Stimulated activated CD4-positive, alpha-beta T cell treated with anti-CD3 and anti-CD28 coated beads, Interleukin-15, amount 100 ng/mL, for 48 hours (primary cell): ENCODE results near the gene MRM3.
"Not testable (repeated sequence)": the region's sequence is repeated elsewhere in the genome, so short reads cannot be mapped to it uniquely, and the experiment has no call there.

Experiments used
- DNase-seq, 2 donors: peaks; one replicate each; pipeline ENCODE4 v3.0.0-alpha.2; 2020; ENCODE audit warnings: low read depth in 2 of 2

MRM3 gene

DNA sequence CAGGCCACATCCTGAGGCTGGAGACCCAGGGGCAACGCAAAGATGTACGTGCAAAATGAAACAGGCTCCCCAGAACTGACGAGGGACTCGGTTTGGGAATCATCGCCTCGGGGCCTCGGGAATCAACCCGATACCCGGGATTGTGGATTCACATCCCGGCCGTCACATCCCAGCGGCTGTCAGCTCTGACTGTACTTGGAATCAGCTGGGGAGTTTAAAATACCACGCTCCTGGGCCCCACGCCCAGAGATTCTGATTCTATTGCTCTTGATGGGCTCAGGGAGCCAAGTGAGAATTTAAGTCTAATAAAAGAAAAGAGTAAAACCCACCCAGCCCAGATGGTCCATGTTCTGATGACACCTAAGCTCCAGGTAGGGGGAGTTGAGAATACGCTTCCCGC is 42.2 kb downstream of the MRM3 start:
- DNase-seq = no peak

DNA sequence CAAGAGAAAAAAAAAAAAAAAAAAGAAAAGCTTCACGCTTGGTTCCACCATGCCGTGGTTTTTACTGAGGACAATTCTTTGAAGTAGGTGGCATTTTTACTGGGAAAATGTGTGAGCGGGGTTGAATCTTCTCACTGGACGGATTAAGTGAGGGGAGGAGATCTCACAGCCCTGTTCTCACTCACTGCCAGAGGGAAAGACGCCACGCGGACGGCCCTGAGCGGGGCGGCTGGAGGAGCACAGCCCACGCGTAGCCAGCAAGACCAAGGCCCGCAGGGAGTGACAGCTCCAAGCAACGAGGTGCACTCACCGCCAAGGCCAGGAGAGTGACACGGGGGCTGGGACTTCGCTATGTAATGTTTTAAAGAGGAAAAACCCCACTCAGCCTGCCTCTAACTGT is 43.1 kb downstream of the MRM3 start:
- no peak for DNase-seq

DNA sequence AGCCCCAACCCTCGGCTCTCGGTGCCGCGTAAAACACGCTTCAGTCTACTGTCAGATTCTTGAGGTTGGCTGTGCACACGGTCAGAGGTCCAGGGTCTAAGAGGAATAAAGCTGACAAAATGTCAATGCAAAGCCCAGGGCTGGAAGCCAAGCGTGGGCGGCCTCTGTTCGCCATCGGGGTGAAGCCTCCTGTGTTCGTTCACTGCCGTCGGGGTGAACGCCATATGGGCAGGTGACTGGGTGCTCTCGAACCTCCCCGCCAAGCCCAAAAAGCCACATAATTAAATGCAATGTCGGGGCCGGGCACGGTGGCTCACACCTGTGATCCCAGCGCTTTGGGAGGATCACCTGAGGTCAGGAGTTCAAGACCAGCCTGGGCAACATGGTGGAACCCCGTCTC is 44.6 kb downstream of the MRM3 start:
- no peak for DNase-seq

DNA sequence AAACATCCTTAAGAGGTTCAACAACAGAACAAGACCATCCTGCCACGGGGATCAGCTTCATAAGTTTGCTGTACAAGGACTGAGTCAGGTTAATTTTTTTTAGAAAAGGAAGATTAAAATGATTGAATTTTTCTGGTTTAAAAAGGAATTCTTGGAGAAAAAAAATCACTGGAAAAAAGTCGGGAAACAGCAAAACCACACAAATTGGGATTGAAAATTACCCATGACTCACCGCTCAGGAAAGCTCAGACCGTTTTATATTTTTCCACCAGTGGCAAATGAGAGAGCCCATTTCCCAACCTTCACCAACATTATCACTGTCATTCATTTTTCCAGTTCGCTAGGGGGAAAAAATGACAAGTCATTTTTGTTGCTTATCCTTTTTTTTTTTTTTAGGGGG is 46.6 kb downstream of the MRM3 start:
- DNase-seq = no peak

DNA sequence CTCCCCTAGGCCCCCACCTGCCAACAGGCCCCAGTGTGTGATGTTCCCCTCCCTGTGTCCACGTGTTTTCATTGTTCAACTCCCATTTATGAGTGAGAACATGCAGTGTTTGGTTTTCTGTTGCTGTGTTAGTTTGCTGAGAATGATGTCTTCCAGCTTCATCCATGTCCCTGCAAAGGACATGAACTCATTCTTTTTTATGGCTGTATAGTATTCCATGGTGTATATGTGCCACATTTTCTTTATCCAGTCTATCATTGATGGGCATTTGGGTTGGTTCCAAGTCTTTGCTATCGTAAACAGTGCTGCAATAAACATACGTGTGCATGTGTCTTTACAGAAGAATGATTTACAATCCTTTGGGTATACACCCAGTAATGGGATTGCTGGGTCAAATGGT is 47.5 kb downstream of the MRM3 start:
- DNase-seq = not testable (repeated sequence)

DNA sequence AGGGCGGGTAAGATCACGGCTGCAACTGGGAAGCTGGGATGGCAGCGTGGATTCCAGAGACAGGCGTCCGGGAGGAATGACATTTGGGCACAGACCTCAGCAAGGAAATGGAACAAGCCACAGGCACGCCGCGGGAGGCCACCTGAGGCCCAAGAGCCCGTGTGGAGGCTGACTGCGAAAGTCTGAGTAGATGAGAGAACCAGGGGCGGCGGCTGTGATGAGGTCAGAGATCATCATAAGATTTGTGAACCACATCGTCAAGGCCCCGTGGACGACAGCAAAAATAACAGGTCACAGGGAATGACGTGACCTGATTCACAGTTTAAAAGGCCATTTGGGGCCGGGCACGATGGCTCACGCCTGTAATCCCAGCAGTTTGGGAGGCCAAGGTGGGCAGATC is 48.2 kb downstream of the MRM3 start:
- DNase-seq = no peak

DNA sequence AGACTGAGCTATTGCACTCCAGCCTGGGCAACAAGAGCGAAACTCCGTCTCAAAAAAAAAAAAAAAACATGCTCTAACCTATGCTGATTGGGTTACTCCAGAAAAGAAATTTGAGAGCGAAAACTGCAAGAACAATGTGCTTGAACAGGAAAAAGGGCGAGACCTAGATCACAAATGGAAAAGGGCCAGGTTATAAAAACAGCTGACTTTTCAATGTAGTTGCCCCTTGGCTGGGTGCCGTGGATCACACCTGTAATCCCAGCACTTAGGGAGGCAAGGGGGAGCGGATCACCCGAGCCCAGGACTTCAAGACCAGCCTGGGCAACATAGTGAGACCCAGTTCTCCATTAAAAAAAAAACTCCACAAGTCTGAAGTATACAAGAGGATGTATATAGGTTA is 48.8 kb downstream of the MRM3 start:
- no peak for DNase-seq

DNA sequence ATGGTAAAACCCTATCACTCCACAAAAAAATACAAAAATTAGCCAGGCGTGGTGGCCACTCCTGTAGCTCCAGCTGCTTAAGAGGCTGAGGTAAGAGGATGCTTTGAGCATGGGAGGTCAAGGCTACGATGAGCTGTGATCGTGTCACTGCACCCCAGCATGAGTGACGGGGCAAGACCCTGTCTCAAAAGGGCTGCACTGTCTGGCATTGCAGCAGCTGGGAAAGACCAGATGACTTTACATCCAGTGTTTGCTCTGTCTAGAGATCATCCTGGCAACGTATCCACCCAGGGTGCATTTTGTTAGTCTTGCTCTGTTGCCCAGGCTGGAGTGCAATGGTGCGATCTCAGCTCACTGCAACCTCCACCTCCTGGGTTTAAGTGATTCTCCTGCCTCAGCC is 52.0 kb downstream of the MRM3 start:
- no peak for DNase-seq

DNA sequence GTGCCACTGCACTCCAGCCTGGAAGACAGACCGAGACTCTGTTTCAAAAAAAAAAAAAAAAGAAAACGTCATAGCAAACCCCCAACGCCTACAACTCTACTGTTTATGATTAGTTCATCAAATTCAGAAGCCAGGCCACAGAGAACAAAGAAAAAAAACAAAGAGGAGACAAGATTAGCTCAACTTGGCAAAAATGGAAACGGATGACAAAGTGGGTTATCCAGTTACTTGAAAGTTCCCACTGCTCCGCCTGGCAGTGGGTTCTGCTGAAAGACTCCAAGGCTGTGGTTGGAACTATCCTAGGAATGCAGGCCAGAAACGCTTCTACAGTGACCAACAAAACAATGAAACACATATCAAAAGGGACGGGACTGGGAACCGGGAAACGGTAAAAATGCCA is 53.1 kb downstream of the MRM3 start:
- no peak for DNase-seq

DNA sequence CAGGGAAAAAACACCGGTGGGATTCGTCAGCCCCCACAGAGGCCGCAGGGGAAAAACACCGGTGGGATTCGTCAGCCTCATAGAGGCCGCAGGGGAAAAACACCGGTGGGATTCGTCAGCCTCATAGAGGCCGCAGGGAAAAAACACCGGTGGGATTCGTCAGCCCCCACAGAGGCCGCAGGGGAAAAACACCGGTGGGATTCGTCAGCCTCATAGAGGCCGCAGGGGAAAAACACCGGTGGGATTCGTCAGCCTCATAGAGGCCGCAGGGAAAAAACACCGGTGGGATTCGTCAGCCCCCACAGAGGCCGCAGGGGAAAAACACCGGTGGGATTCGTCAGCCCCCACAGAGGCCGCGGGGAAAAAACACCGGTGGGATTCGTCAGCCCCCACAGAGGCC is 53.6 kb downstream of the MRM3 start:
- DNase-seq = not testable (repeated sequence)

DNA sequence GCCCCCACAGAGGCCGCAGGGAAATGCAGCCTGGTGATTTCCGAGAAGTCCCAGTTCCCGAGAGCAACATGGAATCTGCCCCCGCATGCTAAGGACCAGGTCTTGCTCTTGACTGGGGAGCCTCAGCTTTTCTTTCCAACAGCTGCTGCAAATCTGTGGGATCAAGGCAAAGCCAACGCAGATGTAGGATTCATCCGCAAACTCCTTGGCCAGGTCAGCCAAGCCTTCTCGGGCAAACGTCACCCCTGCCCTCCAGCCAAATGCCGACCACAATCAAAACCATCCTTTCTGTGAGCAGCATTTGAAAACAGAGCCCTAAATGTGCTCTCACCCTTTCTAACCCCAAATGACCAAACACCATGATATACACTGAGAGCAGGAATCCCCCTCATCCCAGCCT is 54.0 kb downstream of the MRM3 start:
- DNase-seq = no peak

DNA sequence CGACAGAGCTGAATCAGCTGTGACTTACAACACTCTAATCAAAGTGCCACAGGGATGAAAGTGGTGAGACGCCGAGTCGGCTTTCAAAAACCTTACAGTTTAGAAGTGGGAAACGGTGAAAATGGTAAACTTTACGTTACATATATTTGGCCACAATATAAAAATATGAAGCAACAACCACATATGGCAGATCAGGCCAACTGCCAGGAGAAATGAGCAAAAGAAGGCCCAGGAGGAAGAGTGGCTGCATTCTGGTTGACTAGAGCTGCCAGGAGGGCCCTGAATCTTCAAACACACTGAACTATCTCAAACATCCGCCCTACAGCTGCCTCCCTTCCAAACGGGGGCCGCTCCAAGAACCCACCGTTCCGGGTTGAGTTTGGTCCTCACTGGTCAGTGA is 56.3 kb downstream of the MRM3 start:
- no peak for DNase-seq

DNA sequence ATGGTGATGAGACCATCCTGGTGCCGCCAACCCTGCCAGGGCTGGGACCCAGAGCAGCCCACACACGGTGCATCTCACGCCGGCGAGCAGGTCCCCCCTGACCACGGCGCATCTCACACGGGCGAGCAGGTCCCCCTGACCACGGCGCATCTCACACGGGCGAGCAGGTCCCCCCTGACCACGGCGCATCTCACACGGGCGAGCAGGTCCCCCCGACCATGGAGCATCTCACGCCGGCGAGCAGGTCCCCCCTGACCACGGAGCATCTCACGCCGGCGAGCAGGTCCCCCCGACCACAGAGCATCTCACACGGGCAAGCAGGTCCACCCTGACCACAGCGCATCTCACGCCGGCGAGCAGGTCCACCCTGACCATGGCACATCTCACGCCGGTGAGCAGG is 59.2 kb downstream of the MRM3 start:
- DNase-seq = no peak
